ENCODE measurements around the gene NRGN.
"Not testable (repeated sequence)": the region's sequence is repeated elsewhere in the genome, so short reads cannot be mapped to it uniquely, and the experiment has no call there.

Gene NRGN

DNA sequence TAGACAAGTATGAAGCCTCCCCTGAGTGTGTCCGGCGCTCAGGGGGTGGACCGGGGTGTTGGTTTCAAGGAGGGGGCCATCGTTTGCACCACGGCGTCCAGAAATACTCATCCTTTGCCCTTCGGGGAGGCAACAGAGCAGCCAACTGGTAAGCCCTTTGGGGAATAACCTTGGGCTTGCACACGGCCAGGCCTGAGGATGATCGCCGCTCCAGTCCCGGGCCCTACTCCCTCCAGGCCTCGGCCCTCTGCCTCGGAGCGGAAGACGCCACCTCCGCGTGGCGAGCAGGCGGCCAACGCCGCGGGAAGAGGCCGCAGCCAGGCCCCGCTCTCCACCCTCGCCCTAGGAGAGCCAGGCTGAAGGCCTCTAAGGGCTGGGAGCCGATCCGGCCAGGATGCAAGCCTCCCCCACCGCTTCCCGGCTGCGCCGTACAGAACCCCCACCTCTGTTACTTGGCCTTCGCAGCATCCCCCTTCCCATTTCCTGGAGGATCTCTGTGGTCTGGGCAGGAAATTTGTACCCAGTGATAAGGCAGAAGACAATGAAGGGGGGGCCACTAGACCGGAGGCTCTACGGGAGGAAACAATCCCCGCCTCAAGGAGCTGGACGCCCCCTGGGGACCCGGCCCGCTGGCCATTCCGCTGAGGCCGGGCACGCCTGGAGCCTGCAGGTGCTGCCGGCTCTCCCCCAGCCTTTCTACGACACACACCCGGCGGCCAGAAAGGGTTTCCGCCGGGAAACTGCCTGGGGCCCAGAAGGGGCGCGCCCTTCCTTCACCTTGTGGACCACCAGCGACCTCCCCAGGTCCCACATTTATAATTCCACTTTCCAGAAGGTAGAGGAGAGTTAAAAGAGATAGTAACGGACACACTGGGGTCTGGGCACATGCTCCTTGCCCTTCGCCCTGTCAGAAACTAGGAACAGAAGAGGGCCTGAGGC, 19.8 kb downstream of the NRGN start:
- no peak for DNase-seq

DNA sequence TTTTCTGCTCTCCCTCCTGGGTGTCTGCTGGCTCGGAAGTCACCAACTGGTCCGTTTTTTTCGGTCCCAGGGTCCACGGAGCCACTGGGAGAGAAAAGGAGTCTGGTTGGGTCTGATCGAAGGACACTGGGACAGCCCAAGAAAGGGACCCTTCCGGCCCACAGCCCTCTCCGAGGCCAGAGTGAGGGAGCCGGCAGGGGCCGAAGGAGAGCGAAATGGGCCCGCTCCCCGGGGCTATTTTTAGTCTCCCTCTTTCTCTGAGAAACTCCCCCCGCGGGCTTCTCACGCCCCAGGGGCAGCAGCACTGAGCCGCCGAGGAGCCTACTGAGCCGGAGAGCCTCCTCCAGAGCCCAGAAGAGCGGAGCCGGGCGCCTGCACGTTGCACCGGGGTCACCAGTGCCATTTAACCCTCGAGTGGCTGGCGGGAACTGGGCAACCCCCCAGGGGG, 20.5 kb downstream of the NRGN start:
- DNase-seq, result no peak

DNA sequence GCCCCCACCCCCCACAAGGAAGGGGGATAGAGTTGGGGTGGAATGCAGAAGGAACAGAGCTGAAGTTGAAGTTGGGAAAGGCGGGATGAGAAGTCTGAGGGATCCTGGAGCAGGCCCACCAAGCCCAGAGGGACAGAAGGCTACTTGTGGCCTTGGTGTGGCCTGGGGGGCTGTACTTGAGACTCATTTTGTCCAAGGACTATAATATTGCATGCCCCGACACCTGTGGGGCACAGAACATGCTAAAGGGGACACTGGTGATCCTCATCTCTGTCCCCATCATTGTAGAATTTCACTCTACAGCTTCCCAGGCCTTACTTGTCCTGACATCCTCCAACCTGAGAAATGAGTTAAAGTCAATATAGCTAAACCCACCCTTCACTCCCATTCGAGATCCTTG, 21.1 kb downstream of the NRGN start:
- no peak for DNase-seq

DNA sequence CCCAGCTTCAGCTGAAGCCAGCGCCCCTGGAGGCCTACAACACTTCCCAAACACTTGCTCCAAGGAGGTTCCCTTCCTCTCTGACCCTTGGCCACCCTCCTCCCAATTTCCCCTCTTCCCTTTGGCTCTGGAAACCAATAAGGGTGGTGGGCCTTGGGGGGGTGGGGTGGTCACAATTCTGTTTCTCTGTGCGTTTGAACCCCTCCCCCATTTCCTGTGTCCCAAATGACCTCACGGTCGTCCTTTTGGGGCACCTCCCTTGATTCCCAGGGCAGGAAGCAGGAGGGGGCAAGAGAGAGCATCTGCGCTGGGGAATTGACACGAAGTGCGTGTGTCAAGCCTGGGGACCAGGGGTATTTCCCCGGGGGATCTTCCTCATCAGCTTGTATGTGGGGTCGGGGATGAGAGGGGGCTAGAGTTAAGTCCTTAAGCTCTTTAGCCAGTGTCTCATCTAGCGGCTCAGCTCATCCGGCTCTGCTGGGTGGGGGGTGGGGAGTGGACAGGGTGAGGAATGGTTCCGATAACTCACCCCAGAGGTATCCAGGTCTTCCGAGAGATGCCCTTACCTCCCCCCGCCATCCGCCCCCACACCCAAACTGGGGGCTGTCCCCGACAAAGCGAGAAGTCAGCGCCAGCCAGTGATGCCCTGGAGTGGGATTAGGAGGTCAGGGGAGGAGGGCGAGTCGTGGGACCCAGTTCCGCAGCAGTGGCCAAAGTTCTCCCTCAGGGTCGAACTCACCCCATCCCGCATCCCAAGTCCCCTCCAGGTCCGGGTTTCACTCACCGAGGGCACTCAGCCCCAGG, 21.8 kb downstream of the NRGN start:
- no peak for DNase-seq

DNA sequence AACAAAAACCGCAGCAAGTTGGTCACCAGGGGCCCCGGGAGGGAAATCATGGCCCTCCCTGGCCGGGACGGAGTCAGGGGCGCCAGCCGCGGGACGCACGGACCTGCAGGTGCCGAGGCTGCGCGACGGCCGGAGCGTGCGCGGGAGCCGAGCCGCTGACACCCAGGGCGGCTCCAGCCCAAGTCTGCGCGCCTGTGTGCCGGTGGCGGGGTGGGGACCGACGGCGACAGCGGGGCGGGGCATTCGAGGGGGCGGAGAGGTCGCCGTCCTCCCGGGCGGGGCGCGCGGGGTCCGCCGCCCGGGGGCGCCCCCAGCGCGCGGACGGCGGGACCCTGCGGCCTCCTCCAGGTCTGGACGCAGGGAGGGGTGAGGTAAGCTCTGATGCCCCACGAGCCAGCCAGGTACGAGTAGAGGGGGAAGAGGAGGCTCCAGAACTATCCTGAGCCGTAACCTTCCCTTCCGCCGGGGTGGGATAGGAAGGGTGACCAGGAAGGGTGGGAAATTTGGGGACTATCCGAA, 22.4 kb downstream of the NRGN start, which contains the start of gene ESAM:
Gene ESAM (minus strand): TSS at position 186 of the 519 bp plus-strand sequence. CDS start 136 bp downstream, at position 50.
- DNase-seq, result peak; percentile 88

DNA sequence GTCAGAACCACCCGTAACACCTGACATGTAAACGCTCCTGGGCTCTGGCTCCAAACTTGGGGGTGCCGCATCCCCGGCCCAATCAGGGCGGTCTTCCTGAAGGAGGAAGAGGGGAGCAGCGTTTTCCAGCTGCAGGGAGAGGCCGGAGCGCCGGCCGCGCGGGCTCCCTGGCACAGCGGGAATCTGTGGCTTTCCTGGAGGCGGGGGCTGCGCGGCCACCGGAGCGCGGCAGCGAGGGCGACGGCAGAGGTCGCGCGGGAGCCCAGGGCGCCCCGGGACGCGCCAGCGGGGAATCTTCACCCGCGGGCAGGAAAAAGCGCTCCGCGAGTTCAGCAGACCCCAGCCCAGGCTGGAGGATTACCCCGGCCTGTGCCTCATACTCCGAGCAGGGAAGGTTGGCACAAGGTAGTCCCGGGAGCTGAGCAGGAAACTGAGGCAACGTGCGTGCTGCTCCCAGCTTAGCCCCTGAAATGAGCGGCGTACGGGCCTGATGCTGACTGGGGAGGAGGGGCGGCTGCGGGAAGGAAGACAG, 22.9 kb downstream of the NRGN start:
- DNase-seq, result no peak

DNA sequence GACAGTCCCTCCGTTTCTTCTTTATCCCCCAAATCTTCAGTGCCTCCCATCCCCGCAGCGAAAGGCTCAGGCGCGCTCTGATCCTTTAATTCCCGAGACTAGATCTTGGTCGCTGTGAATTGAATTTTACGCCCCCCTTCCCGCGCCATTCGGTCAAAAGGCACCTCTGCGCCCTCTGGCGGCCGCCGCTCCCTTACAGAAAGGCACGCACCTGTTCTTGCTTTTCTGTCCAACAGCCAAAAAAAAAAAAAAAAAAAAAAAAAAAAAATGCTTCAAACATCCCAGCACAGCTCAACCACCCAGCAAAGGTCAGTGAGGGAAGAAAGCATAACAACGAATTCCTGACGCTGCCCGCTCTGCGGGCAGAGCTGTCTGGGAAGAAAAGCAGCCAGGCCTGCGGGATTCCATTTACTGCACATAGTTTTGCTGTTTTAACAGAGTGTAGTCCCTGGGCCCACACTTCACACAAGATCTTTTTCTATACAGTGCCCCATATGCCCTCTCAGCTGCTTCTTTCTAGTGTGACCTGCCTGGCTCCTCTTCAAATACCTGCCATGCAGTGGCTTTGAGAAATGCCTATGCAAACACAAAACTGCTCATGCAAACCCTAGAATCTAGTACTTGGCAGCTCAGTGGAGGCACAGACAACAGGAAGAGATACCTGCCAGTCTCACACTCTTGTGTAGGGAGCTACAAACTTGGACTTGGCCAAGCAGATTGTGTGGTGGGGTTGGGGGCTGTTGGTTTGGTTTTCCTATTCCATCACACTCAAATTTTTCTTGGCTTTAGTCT, 23.6 kb downstream of the NRGN start:
- DNase-seq, result no peak

DNA sequence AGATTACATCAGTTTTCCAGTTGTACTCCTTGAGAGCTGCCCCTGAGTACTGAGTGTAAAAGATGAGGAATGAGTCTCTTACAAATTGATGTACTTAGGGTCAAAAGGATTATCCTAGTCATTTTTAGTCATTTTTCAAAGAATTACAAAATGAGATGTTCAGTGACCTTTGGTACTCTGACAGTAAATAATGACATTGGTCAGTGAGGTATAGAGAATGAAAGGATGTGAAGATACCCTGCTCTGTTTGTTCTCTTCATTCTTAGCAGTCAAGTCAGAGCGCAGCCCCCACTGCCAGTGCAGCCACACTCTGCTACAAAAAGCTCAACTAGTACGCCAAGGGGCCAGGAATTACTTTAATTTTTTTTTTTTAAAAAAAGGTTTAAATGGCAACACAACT, 26.4 kb downstream of the NRGN start:
- no peak for DNase-seq

DNA sequence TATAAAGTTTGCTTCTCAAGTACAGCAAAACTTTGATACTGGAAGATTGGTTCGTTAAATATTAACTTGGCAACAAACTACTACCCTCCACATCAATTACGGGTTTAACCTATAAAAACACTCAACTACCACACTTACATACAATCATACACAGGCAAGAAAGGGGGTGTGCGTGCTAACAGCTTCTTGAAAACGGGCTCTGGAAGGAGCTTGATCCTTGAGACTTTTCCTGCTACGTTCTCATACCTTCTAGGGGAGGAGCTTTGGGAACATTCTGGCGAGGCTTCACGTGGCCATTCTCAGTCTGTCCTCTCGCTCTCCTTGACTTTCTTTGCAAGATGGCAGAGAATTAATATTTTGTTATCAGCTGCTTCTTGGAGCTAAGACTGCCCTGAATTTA, 29.2 kb downstream of the NRGN start:
- DNase-seq, result no peak

DNA sequence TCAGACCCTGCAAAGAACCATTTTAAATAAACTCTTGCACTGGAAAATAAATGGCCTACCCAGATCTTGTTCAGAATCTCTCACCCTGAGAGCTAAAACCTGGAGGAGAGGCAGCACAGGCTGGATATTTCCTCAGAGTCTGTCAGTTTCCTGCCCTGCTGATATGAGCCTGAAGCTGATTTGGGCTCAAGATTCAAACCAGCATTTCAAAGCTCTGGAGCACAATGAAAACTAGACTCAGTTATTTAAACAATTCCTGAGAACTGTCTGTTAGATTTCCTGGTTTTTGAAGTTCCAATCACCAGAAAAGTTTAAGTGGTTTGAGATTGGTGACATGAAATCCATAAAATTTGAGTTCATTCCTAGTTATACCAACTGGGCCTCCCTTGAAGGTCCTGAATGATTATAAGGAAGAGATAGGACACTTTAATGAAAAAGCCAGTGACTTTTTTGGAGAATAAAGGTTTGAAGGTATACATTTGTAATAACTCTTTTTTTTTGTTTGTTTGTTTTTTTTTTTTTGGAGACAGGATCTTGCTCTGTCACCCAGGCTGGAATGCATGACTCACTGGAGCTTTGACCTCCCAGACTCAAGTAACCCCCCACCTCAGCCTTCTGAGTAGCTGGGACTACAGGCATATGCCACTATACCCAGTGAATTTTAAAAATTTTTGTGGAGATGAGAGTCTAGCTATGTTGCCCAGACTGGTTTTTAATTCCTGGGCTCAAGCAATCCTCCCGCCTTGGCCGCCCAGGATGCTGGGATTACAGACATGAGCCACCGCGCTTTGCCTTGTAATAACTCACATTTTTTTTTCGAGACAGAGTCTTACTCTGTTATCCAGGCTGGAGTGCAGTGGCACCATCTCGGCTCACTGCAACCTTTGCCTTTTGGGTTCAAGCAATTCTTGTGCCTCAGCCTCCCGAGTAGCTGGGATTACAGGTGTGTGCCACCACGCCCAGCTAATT, 30.3 kb downstream of the NRGN start:
- DNase-seq, result no peak

DNA sequence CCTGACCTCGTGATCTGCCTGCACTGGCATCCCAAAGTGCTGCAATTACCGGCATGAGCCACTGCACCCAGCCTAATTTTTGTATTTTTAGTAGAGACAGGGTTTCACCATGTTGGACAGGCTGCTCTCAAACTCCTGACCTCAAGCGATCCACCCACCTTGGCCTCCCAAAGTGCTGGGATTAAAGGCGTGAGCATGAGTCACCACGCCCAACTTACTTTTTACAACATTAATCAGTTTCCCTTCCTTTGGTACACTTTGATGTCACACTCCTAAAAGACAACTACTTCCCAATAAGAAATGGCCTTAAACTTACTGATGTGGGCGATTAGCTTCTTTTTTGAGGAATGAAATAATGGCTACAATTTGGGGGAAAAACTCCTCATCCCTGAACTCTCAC, 31.2 kb downstream of the NRGN start:
- not testable (repeated sequence) for DNase-seq

DNA sequence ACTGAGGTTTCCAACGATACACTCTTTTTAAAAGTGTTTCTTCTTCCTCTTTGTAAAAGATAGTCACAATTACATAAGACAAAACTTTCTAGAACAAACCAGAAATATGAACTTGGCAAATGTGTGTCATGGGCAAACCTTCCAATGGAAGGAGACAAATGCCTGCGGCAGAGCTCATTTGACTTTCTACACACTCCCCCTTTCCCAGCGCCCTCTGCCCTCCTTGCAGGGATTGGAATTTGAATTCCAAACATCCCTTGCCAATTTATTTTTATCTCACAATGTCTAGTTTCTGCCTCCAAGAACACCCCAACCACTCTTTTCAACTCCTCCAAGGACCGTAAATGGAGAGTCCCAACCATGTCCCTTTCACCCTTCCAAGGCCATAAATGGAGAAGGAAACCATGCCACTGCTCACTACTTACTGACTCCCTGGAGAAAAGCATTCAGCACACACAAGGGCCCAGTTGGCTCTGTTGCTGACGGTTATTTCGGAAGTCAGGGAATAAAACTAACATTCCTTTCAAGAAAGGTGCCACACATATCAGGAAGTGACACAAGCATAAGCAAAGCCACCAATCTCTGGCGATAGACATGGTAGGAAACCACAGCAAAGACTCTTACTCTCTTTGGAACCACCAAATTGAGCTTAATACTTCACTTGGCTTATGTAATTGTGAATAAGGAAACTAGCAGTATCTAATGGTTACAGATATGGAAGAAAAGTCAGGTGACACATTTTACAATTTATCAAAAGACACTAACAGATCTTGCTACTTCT, 37.3 kb downstream of the NRGN start:
- no peak for DNase-seq

DNA sequence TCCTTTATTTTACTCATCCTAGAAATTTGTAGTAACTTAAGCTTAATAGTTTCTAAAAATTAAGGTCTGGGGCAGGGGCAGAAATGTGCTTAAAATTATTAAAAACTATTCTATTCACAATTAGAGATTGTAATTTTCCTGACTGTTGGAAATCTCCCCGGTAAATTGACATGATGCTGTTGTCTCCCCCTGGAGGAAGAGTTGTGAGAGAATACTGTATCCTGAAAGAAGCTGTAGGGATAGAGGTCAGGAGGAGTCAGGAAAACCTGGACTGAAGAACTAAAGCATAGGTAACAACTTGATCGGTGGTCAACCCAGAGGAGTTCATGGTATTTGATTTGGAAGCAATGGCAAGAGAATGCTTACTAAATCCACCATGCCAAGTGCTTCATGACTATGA, 38.5 kb downstream of the NRGN start:
- no peak for DNase-seq

DNA sequence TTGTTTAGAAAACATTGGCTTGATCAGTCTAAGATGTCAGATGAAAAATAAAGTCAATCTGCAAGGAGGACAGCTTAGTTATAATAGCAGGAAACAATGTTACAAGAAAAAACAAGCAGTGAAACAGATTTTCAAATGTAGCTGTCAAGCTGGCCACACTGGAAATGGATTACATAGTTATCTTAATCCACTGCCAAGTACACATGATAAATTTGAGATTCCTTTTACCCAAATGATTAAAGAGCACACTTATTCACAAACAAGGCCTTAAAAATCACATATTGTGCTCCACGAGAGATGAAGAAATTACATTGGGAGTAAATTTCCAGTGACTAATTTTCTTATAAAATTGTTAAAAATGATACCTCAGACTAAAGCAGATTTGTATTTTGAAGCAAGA, 39.8 kb downstream of the NRGN start:
- no peak for DNase-seq

DNA sequence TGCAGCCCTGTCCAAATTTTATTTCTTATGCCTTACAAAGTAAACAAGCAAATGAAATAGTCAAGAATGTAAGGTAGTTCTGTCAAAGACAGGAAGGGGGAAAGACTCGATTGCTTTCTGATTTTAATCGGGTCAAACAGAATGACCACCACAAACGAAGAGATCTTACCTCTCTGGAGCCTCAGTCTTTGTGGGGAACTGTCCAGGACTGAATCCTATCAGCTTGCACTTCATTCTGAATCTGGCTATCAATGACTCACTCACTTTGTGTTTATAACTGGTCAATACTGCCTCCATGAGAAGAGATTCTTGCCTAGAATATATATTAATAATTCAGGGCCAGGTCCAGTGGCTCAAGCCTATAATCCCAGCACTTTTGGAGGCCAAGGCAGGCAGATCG, 43.3 kb downstream of the NRGN start:
- no peak for DNase-seq

DNA sequence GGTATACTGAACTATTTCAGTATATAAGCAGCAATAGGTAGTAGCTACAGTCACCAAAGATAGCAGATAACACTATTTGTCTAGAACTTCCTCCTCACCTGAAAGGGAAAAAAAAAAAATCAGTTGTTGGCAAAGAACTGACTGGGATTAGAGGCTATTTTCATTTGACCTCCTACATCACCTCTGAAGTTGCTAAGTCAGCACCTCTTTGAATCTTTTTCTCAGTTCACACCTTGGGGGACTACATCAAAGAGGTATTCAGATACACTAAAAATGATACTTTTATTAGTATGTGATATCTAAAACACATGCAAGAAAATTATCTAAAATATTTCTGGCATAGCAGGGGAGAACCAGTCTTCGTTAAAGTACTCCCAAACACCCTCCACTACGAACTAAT, 44.3 kb downstream of the NRGN start:
- DNase-seq, result no peak

DNA sequence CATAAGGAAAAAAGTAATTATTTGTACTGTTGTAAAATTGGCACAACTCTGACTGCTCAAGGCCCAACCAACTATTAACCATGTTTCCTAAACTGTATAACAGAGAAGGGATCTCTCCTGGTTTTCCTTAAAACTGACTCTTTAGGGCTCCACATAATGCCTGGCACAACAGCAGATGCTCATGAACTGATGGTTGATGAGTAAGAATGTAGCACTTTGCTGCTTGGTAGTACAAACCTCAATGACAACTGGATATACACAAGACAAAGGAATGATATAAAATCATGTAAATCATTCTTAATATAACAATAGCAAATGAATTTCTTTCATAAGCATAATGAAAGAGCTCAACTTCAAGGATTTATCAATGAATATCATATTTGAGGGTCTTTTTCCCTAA, 48.8 kb downstream of the NRGN start:
- DNase-seq, result no peak

DNA sequence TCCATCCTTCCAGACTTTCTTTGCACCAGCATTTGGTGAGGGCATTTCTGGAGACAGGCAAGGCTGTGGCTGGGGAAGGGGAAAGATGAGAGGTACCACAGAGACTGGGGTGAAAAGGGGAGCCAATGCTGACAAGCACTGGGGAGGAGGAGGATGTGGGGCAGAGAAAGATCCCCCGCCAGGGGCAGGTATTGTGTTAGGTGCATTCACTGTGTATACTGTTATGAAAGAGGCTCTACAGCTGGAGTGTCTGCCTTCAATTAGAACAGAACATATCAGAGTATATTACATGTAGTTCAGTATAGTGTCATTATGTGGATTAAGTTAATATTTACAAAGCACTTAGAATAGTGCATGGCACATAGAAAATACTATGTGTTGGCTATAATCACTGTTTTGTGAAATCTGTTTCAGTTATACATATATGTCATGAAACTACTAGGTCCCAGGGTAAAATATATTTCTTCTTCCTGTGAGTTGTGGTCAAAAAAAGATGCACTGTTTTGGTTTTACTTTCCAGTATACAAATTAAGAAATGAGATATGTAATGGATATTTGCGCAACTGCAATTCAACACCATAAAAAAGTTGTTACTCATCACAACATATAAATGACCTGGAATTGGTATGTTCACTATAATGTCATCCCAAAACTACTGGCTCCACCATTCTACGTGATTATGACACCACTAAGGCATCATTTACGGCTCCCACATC, 52.0 kb downstream of the NRGN start:
- no peak for DNase-seq

DNA sequence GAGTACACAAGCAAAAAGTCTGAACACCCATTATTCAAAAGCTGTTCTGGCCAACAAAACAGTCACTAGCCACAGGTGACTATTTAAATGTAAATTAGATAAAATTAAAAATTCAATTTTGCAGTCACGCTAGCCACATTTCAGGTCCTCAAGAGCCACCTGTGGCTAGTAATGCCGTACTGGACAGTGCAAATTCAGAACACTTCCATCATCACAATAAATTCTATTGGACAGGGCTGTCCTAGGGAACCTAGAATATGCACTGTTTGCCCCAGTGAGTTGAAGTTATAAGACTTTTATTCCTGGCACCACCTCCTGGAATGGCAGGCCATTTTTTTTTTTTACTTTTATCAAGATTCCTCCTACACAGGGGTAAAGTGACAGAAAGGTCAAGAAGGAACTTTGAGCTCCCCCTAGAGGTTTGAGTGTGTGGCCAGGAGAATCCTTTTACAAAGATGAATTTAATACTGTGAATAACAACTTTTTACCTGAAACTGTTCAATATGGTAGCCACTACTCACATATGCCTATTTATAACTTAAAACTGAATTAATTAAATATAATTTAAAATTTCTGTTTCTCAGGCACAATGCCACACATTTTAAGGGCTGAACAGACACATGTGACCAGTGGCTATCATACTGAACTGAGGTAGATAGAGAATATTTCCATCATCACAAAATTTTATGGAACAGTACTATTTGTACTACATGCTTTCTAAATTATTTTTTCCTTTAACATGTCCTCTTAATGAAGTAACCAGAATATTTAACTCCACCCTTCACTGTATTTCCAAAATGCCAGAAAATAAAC, 53.9 kb downstream of the NRGN start:
- DNase-seq, result peak; percentile 24
